GM21737 (cell line): ENCODE results near the gene CFB.
A peak's percentile ranks its signal among the peaks of the same experiment; 100 is the strongest.
"Not testable (repeated sequence)": the region's sequence is repeated elsewhere in the genome, so short reads cannot be mapped to it uniquely, and the experiment has no call there.

Experiments used
- ATAC-seq: cut with Tn5 transposase; IDR thresholded peaks from one replicate; pipeline ENCODE4 v1.9.1; 2021; ENCODE audit warnings: mild to moderate bottlenecking, moderate library complexity; ENCODE audit not compliant: unreplicated experiment

The CFB gene

DNA sequence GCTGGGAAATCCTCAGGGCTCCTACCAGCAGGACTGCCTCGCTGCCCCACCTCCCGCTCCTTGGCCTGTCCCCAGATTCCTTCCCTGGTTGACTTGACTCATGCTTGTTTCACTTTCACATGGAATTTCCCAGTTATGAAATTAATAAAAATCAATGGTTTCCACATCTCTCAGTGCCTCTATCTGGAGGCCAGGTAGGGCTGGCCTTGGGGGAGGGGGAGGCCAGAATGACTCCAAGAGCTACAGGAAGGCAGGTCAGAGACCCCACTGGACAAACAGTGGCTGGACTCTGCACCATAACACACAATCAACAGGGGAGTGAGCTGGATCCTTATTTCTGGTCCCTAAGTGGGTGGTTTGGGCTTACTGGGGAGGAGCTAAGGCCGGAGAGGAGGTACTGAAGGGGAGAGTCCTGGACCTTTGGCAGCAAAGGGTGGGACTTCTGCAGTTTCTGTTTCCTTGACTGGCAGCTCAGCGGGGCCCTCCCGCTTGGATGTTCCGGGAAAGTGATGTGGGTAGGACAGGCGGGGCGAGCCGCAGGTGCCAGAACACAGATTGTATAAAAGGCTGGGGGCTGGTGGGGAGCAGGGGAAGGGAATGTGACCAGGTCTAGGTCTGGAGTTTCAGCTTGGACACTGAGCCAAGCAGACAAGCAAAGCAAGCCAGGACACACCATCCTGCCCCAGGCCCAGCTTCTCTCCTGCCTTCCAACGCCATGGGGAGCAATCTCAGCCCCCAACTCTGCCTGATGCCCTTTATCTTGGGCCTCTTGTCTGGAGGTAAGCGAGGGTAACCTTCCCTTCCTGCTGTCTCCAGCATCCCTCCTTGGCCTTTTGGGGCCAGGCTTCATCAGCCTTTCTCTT, at the start of gene CFB:
Gene CFB (plus strand): TSS at position 589 of the 863 bp plus-strand sequence. CDS start 127 bp downstream, at position 716.
- no peak for ATAC-seq

DNA sequence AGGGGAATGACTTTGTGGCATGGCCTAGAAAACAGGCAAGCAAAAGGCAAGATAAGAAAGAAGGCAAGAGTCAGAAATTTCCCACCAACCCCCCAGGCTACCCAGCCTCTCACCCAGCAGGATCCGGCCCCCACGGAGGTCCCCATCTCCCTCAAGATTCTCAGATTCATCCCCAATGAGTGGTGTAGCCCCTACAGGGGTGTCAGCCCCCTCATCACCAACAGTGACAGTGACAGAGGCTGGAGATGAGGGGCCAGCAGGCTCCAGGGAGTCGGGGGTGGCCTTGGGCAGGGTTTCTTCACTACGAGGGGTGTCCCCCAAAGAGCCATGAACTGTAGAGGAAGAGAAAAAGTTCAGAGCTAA, 49.4 kb upstream of the CFB start:
- no peak for ATAC-seq

- no peak for ATAC-seq
These were observed 48.9 kb upstream of the CFB start for GRCh38 chr6:31896856-31897611.

DNA sequence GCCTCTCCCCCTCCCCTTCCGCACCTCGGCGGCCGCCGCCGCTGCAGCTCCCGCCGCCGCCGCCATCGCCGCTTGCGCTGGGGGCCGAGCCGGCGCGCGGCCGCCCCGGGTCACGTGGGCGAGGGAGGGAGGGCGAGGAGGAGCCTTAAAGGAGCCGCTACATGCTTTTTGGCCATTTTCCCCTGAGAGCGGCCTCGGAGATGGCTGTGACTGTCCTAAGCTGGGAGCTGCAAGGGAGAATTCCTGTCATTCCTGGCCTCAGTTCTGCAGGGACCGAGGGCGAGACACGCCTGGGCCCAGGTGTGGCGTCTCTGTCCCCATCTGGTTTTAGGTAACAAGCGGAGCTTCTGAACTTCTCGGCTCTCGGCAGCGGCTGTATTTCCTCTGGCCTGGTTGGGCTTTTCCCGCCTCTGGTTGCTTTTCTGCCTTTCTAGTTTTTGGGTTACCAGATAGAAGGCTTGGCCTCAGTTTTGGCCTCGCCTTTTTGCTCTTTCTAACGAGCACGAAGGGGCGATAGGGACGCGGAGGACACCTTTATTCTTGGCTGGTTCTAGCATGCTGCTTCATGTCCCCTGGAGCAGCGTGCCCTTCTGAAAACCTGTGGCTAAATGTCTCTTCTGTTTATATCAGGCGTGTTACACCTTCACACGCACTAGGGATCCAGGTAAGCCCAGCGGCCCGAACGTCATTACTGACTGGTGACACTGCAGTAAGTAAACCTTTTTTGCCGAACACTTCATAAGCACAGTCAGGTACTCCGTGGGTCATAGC, 48.1 kb upstream of the CFB start, which contains the start of gene EHMT2:
Gene EHMT2 (minus strand): TSS at position 87 of the 771 bp plus-strand sequence. CDS start 21 bp downstream, at position 66.
- ATAC-seq = peak; percentile 53

DNA sequence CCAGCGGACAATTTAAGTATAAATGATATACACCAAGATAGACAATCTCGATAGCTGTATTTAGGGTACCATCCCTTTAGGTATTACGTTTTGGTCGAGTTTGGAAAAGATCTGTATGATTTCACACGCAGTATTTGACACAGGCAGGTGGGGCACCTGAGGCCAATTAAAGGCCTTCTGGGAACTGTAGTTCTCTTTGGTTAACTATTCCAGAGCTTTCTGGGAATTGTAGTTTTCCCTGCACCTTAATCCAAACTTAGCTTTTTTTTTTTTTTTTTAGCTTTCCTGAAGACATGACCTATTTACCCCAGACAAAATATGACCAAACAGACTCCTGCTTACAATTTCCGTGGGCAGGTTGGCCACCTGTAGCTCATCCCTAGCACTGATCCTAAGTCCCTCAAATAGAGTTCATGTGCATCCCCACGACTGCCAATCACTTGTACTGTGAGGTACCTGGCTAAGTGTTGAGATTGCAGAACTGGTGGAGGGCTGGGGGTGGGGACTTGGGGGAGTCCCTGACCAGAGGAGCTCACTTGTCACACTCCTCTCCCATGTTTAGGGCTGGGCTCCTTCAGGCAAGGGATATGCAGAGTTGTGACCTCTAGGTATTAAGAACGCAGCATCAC, 47.4 kb upstream of the CFB start:
- ATAC-seq = no peak

DNA sequence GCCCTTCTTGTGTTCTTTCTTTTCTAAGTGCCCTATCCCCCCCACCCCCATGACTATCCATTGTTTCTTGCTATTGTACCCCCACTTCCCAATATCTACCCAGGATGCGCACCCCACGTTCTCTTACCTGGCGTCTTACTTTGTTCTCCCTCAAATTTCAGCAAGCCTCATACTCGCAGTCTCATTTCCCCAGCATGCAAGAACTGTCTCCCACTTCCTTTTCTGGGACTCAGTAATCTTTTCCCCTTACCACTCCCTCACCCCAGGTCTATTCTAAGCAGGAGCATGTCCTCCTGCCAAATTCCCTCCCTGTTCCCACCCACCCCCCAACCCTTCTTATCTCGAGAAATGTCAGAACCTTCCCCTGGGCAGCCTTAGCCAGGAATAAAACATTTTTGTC, 46.7 kb upstream of the CFB start:
- no peak for ATAC-seq

DNA sequence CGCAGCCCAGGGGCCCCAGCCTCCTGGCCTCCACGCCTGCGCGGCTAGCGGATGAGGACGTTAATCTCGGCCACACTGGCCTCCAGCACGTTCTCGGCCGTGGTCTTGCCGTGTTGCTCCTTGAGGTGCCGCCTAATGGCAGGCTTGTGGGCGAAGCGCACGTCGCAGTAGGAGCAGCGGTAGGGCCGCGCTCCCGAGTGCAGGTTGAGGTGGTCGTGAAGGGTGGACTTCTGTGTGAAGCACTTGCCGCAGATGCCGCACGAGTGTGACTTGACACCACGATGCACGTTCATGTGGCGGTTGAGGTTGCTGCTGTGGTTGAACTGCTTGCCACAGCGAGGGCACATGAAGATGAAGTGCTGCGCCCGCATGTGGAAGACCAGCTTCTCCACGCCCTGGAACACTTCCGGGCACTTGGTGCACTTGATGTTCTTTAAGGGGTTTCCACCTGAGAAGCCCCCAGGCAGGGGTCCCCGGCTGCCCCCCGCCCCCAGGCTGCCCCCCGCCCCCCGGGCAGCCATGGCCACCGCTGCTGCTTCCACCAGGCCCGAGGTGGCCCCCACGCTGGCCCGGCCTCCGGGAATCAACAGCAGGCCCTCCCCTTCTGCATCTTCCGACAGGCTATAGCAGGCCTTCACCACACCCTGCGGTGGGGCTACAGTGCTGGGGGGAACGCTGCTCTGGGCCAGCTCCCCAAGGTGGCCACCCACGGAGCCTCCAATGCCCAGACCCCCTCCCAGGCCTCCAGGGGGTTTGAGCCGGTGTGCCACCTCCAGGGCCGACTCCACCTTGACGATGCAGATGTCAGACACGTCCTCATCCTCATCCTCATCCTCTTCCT, 45.8 kb upstream of the CFB start:
- ATAC-seq = no peak

DNA sequence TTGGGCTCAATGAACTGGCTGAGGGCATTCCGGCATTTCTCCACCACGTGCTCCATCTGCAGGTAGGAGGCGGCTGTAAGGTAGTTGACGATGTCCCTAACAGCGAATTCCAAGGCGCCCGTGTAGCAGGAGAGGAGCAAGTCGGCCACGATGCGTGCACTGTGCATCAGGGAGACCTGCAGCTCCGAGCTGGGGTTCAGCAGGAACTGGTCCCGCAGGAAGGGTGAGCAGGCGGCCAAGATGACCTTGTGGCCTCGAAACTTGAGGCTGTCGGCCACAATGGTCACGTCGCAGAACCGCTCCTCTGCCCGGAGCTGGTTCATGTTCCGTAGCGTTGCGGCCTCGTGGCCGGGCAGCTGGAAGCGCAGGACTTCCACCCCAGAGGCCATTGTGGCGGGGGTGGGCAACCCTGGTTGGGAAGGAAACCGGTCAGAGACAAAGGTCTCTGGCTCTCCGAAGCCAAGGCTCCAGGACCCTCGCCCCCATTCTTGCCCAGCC, 44.9 kb upstream of the CFB start:
- ATAC-seq = no peak

GRCh38 chr6:31901415-31901952, 44.4 kb upstream of the CFB start:
- ATAC-seq = no peak

DNA sequence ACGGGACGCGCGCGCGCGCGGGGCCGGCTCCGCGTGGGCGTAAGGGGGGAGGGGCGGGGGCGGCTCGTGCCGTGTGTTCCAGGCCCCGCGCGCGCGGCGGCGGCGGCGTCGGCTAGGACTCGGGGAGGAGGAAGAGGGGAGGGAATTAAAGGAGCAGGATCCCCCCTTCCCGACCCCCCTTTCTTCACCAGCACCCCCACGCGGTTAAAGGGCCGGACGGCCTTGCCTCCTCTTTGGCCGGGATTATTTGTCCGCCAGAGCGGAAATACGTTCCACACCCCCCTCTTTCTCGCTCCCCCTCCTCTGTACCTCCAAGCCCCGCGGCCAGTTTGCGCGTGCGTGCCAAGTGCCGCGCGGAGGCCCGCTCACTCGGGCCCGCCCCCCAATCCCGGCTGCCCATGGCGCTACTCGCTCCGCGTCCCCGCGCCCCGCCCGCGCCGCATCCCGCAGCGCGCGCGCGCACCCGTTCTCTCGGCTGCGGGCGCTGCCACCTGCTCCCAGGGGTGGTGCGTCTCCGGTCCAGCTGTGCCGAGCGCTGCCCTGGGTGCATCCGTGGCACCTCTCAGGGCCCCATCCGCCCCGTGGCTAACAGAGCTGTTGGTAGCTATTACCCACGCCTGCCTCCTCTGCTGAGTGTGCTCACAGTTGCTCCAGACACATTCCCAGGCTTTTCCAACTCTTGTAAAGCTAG, 43.8 kb upstream of the CFB start, which contains the start of gene ZBTB12:
Gene ZBTB12 (minus strand): TSS at position 134 of the 691 bp plus-strand sequence. CDS start 781 bp downstream, outside the sequence.
- no peak for ATAC-seq

- no peak for ATAC-seq
These were observed 41.9 kb upstream of the CFB start for GRCh38 chr6:31903957-31904356.

- no peak for ATAC-seq
These were observed 40.9 kb upstream of the CFB start for GRCh38 chr6:31905041-31905440.

GRCh38 chr6:31906122-31906521, 39.8 kb upstream of the CFB start:
- no peak for ATAC-seq

- ATAC-seq = not testable (repeated sequence)
These were observed 39.2 kb upstream of the CFB start for GRCh38 chr6:31906727-31907126.

- no peak for ATAC-seq
These were observed 38.6 kb upstream of the CFB start for GRCh38 chr6:31907158-31907813.

- ATAC-seq = not testable (repeated sequence)
These were observed 37.6 kb upstream of the CFB start for GRCh38 chr6:31908255-31908654.

GRCh38 chr6:31908791-31909190, 37.1 kb upstream of the CFB start:
- ATAC-seq = peak; percentile 63

GRCh38 chr6:31909298-31909697, 36.6 kb upstream of the CFB start:
- not testable (repeated sequence) for ATAC-seq
